H1 (cell line): ENCODE results near the gene STK11IP. TPM values are rescaled to one million over a fixed set of nuclear protein-coding genes. Genes with fewer than 3 reads are reported as not detected.

Experiments
- CTCF ChIA-PET: fragments of 300-600 bp; sonication (Branson Sonifier 250); formaldehyde crosslinking; loops from one replicate; lab custom pipeline; 2021; ENCODE audit not compliant: partially characterized antibody; lab: Charles Lee
- POLR2A ChIA-PET: fragments of 300-600 bp; sonication (Branson Sonifier 250); formaldehyde crosslinking; loops from one replicate; lab custom pipeline; 2021; ENCODE audit warnings: inconsistent platforms; ENCODE audit not compliant: partially characterized antibody; lab: Charles Lee
- DNase-seq, 2 experiments: peaks; one replicate each; pipeline versions ENCODE4 v3.0.0 to v3.0.0-alpha.2; 2010 to 2022; ENCODE audit warnings: low spot score in 2 of 2, low read depth in 1 of 2, mixed read lengths in 1 of 2
- FAIRE-seq: peaks from 2 replicates; lab custom pipeline; 2011; peaks lifted over from hg19 to GRCh38; lab: Jason Lieb, UNC
- H2AFZ ChIP-seq: 2 replicates; pipeline ENCODE4 v1.8.1; 2012; ENCODE audit warnings: low read length, inconsistent platforms
- H2AK5ac ChIP-seq: 2 replicates; pipeline ENCODE4 v1.6.1; 2013; ENCODE audit warnings: low read depth, low read length
- H2BK120ac ChIP-seq: replicated peaks from 2 replicates; pipeline ENCODE3; 2013; ENCODE audit warnings: low read depth, low read length, inconsistent platforms
- H2BK12ac ChIP-seq: 2 replicates; pipeline ENCODE4 v1.6.1; 2013; ENCODE audit warnings: low read depth, low read length
- H2BK15ac ChIP-seq: 2 replicates; pipeline ENCODE4 v1.6.1; 2013; ENCODE audit warnings: low read length
- H2BK20ac ChIP-seq: 2 replicates; pipeline ENCODE4 v1.6.1; 2013; ENCODE audit warnings: low read length
- H2BK5ac ChIP-seq: 2 replicates; pipeline ENCODE4 v1.6.1; 2013; ENCODE audit warnings: low read depth, low read length
- H3K14ac ChIP-seq: 2 replicates; pipeline ENCODE4 v1.6.1; 2013; ENCODE audit warnings: inconsistent platforms; ENCODE audit not compliant: insufficient read length
- H3K18ac ChIP-seq: 2 replicates; pipeline ENCODE4 v1.6.1; 2013; ENCODE audit warnings: low read length; ENCODE audit errors: extremely low read depth
- H3K23ac ChIP-seq: 2 replicates; pipeline ENCODE4 v1.6.1; 2013; ENCODE audit warnings: inconsistent platforms; ENCODE audit not compliant: insufficient read length
- H3K23me2 ChIP-seq: 2 replicates; pipeline ENCODE4 v1.6.1; 2013; ENCODE audit warnings: low read depth, low read length
- H3K27ac ChIP-seq: 2 replicates; pipeline ENCODE4 v1.6.1; 2011; ENCODE audit warnings: low read depth, low read length, inconsistent platforms
- H3K27me3 ChIP-seq, 4 experiments: replicated peaks in 1 of 4; 1 replicate in 1 of 4; 2 replicates in 3 of 4; pipeline versions ENCODE4 v1.6.1 to v1.8.1; 2011 to 2013; ENCODE audit warnings: low read length in 3 of 4, mild to moderate bottlenecking in 3 of 4, inconsistent platforms in 2 of 4, mixed read lengths in 2 of 4, moderate library complexity in 1 of 4; ENCODE audit not compliant: control insufficient read depth in 3 of 4, insufficient read depth in 3 of 4; ENCODE audit errors: extremely low read depth in 1 of 4
- H3K36me3 ChIP-seq, 4 experiments: 2 replicates each; pipeline versions ENCODE4 v1.6.1 to v1.8.1; 2011 to 2013; ENCODE audit warnings: mild to moderate bottlenecking in 4 of 4, low read length in 3 of 4, moderate library complexity in 2 of 4, control low read depth in 1 of 4, inconsistent platforms in 1 of 4; ENCODE audit not compliant: insufficient read depth in 4 of 4, control insufficient read depth in 2 of 4
- H3K4ac ChIP-seq: replicated peaks from 2 replicates; pipeline ENCODE3; 2013; ENCODE audit warnings: low read length, low read depth, mixed read lengths, inconsistent platforms; ENCODE audit not compliant: insufficient read length
- H3K4me1 ChIP-seq, 4 experiments: replicated peaks in 1 of 4; 1 replicate in 1 of 4; 2 replicates in 3 of 4; pipeline versions ENCODE4 v1.6.1 to v1.8.1; 2011 to 2013; ENCODE audit warnings: low read length in 3 of 4, inconsistent platforms in 2 of 4, mixed read lengths in 1 of 4; ENCODE audit not compliant: insufficient read depth in 4 of 4, control insufficient read depth in 3 of 4
- H3K4me2 ChIP-seq, 2 experiments: 2 replicates each; pipeline versions ENCODE4 v1.6.1 to v1.8.1; 2011 to 2013; ENCODE audit warnings: low read depth in 2 of 2, low read length in 2 of 2, control low read depth in 1 of 2, inconsistent platforms in 1 of 2, mild to moderate bottlenecking in 1 of 2; ENCODE audit not compliant: insufficient read depth in 1 of 2
- H3K4me3 ChIP-seq, 4 experiments: fragments of 200-600, 300-600 bp in 1 of 4; sonication (generic), shearing (Covaris generic), sonication (Bioruptor Twin) in 1 of 4; 2 replicates each; pipeline versions ENCODE4 v1.5.1 to v1.8.1; 2011 to 2016; ENCODE audit warnings: low read length in 4 of 4, low read depth in 3 of 4, control low read depth in 2 of 4, inconsistent platforms in 2 of 4, mild to moderate bottlenecking in 2 of 4, mixed read lengths in 1 of 4, moderate library complexity in 1 of 4; ENCODE audit not compliant: insufficient read depth in 2 of 4; ENCODE audit errors: extremely low read depth in 1 of 4
- H3K56ac ChIP-seq: replicated peaks from 2 replicates; pipeline ENCODE3; 2013; ENCODE audit warnings: low read depth, mild to moderate bottlenecking, mixed read lengths, low read length, inconsistent platforms; ENCODE audit not compliant: insufficient read length
- H3K79me1 ChIP-seq: 2 replicates; pipeline ENCODE4 v1.6.1; 2013; ENCODE audit warnings: low read depth, low read length, control low read depth
- H3K79me2 ChIP-seq, 2 experiments: 2 replicates each; pipeline versions ENCODE4 v1.6.1 to v1.8.1; 2012 to 2013; ENCODE audit warnings: low read length in 2 of 2, mild to moderate bottlenecking in 2 of 2, inconsistent platforms in 1 of 2; ENCODE audit not compliant: insufficient read depth in 2 of 2, control insufficient read depth in 1 of 2
- H3K9ac ChIP-seq, 4 experiments: replicated peaks in 1 of 4; 1 replicate in 1 of 4; 2 replicates in 3 of 4; pipeline versions ENCODE4 v1.6.1 to v1.8.1; 2011 to 2013; ENCODE audit warnings: low read depth in 3 of 4, low read length in 3 of 4, control low read depth in 2 of 4, mild to moderate bottlenecking in 2 of 4, moderate library complexity in 2 of 4, inconsistent platforms in 1 of 4; ENCODE audit errors: extremely low read depth in 1 of 4
- H3K9me3 ChIP-seq, 2 experiments: 2 replicates each; pipeline versions ENCODE4 v1.6.1 to v1.8.1; 2012 to 2013; ENCODE audit warnings: mild to moderate bottlenecking in 2 of 2, moderate library complexity in 2 of 2, control low read depth in 1 of 2, inconsistent platforms in 1 of 2, low read depth in 1 of 2, low read length in 1 of 2, mixed read lengths in 1 of 2; ENCODE audit not compliant: insufficient read depth in 2 of 2
- H4K20me1 ChIP-seq, 2 experiments: replicated peaks in 1 of 2; 2 replicates each; pipeline versions ENCODE3 to v1.8.1; 2011 to 2013; ENCODE audit warnings: inconsistent platforms in 2 of 2, low read length in 2 of 2, mild to moderate bottlenecking in 1 of 2; ENCODE audit not compliant: insufficient read depth in 2 of 2, control insufficient read depth in 1 of 2
- H4K5ac ChIP-seq: 2 replicates; pipeline ENCODE4 v1.6.1; 2013; ENCODE audit warnings: low read length, low read depth, mixed read lengths, inconsistent platforms; ENCODE audit not compliant: insufficient read length
- H4K8ac ChIP-seq: 2 replicates; pipeline ENCODE4 v1.8.0; 2013; ENCODE audit warnings: mild to moderate bottlenecking, moderate library complexity, low read length, inconsistent platforms; ENCODE audit not compliant: insufficient read depth; ENCODE audit errors: extremely low read depth
- H4K91ac ChIP-seq: replicated peaks from 2 replicates; pipeline ENCODE3; 2013; ENCODE audit warnings: low read length, mixed read lengths, inconsistent platforms; ENCODE audit not compliant: insufficient read length
- FOSL1 ChIP-seq: IDR thresholded peaks from 2 replicates; pipeline ENCODE4 v1.6.1; 2011; ENCODE audit warnings: mild to moderate bottlenecking, low read depth, low read length, moderate library complexity; ENCODE audit not compliant: insufficient read depth
- RFX5 ChIP-seq: IDR thresholded peaks from 2 replicates; pipeline ENCODE4 v1.6.1; 2011; ENCODE audit warnings: low read depth, low read length, improper control_type of control experiment, borderline replicate concordance
- SIX5 ChIP-seq: IDR thresholded peaks from 2 replicates; pipeline ENCODE4 v1.6.1; 2011; ENCODE audit warnings: mild to moderate bottlenecking, low read depth, low read length
- TCF12 ChIP-seq: IDR thresholded peaks from 2 replicates; pipeline ENCODE4 v1.6.1; 2011; ENCODE audit warnings: low read depth, mild to moderate bottlenecking, low read length
- WGBS, 2 experiments: shearing (Covaris generic) in 1 of 2; methylation state at CpG; one replicate each; pipeline versions ENCODE4 v1.1.6 to v1.1.7; 2013 to 2015; ENCODE audit warnings: low lambda C conversion rate in 2 of 2, mixed read lengths in 2 of 2, inconsistent platforms in 1 of 2, low coverage in 1 of 2, missing lambda C conversion rate in 1 of 2; ENCODE audit not compliant: insufficient replicate concordance in 2 of 2, insufficient coverage in 1 of 2, insufficient read length in 1 of 2; ENCODE audit errors: extremely low coverage in 1 of 2, missing lambda C conversion rate in 1 of 2; 5-methylcytosine and 5-hydroxymethylcytosine counted together
- polyA plus RNA-seq, 7 experiments: library from polyadenylated mRNA; depleted of rRNA in 3 of 7; stranded (reverse) in 5 of 7; unstranded in 2 of 7; fragments of >200 nt in 5 of 7; fragments of 200-250 nt in 2 of 7; gene quantifications; 1 replicate in 5 of 7; 2 replicates in 1 of 7; 4 replicates in 1 of 7; pipeline versions ENCODE4 v1.2.1 to v1.2.3, GENCODE V29; 2011 to 2013; ENCODE audit warnings: missing spikeins in 2 of 7, mixed read lengths in 2 of 7
- total RNA-seq: library from RNA; stranded (reverse); fragmentation: NEBNext Ultra II Directional; extraction: Animal tissue kit (Norgen Biotek cat#: 25700); gene quantifications from 2 replicates; pipeline ENCODE4 v1.2.1, GENCODE V29; 2021
- TF ChIP-seq, protein P1 (sequence below): IDR thresholded peaks from 2 replicates; pipeline ENCODE4 v1.6.1; 2012; ENCODE audit warnings: inconsistent platforms

Gene STK11IP
- total and polyA plus RNA-seq, 2 of the 8 experiments (the other 6 are each of a cell fraction or from before 2014, with no cell fraction given), result 18.5 to 29.6 TPM

DNA sequence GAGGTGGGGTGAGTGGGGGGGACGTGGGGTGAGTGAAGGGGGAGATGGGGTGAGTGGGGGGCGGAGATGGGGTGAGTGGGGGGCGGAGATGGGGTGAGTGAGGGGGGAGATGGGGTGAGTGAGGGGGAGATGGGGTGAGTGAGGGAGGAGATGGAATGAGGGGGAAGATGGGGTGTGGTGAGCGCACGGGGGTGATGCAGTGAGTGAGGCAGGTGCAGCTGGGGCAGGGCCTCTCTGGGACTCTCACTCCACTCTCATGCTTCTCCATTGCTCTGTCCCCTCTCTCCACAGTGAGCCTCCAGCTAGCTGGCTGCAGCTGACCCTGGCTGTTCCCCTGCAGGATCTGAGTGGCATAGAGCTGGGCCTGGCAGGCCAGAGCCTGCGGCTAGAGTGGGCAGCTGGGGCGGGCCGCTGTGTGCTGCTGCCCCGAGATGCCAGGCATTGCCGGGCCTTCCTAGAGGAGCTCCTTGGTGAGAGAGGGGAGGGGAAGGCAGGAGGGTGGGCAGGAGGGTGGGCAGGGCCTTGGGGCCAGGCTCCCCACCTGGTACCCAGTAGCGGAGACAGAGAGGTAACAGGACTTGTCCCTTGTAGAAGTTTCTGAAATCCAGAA is 15.9 kb downstream of the STK11IP start:
- Histone ChIP-seq H3K56ac (no peak overlapping the region), H2BK120ac (no peak overlapping the region), H3K79me1 (no peaks in the 10 kb centered on the region; the same call in 1 of the 2 replicates), H3K18ac (no peak overlapping the region), H4K8ac (no peak overlapping the region), H3K23ac (no peak overlapping the region), H3K4ac (no peak overlapping the region), H2BK15ac (no peak overlapping the region), H3K4me2 (no peak overlapping the region), H3K27ac (no peak overlapping the region), H2BK20ac (no peak overlapping the region), H2BK12ac (no peak overlapping the region), H2AK5ac (no peak overlapping the region), H3K23me2 (no peaks in the 10 kb centered on the region), H3K4me1 (no peaks in the 10 kb centered on the region; a peak in 1 of 7 replicates), H3K79me2 (no peaks in the 10 kb centered on the region), H3K27me3 (no peaks in the 10 kb centered on the region), H3K9ac (no peak overlapping the region), H3K4me3 (no peak overlapping the region), H4K20me1 (peaks cover 0 to 3% of the 10 kb centered on the region in 2 experiments), H3K9me3 (no peaks in the 10 kb centered on the region), H2BK5ac (no peak overlapping the region), H4K5ac (no peak overlapping the region), H3K36me3 (peaks cover 0 to 6% (median 2%) of the 10 kb centered on the region in 4 experiments; a peak in 5 of 8 replicates), H4K91ac (no peak overlapping the region), H3K14ac (no peak overlapping the region), H2AFZ (no peak overlapping the region)
- no peak for FAIRE-seq
- ChIA-PET POLR2A (interaction anchor here (1.8 kb wide), 1 partner anchor 42 kb away, joined by 6 read pairs; the partner anchor contains the start of genes INHA and OBSL1), CTCF (interaction anchor here (1.3 to 18.7 kb wide), 4 partner anchors 10 to 76 kb away, joined by 3 to 356 read pairs (median 7); partner anchors contain the start of gene SLC4A3)
- 87% methylated on average over 4 of the region's 11 CpGs; no CpG with 5 or more reads in 1 of the 2 experiments for WGBS, 2 experiments
- DNase-seq, result no peak
- TF ChIP-seq TCF12 (no peak), SIX5 (no peak), RFX5 (no peak), FOSL1 (no peak)
- TF ChIP-seq, protein P1, sequence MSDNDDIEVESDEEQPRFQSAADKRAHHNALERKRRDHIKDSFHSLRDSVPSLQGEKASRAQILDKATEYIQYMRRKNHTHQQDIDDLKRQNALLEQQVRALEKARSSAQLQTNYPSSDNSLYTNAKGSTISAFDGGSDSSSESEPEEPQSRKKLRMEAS, result no peak
